Sigmoid colon (tissue), 7 donors: ENCODE measurements around the gene PTGS1. TPM values are rescaled to one million over a fixed set of nuclear protein-coding genes. Genes with fewer than 3 reads are reported as not detected.
A peak's percentile ranks its signal among the peaks of the same experiment; 100 is the strongest.

Experiments
- DNase-seq: peaks from one replicate; pipeline ENCODE4 v3.0.0-alpha.2; 2019
- H3K27ac ChIP-seq, 4 donors: fragments of 200-600 bp; sonication (generic); one replicate each; pipeline ENCODE4 v1.5.1; 2016 to 2019; ENCODE audit warnings: mild to moderate bottlenecking in 1 of 4
- H3K27me3 ChIP-seq, 3 donors: fragments of 200-600 bp; sonication (generic); one replicate each; pipeline ENCODE4 v1.5.1; 2019; ENCODE audit warnings: mild to moderate bottlenecking in 1 of 3
- H3K36me3 ChIP-seq, 4 donors: fragments of 200-600 bp; sonication (generic); one replicate each; pipeline ENCODE4 v1.5.1; 2016 to 2019
- H3K4me1 ChIP-seq, 4 donors: fragments of 200-600 bp; sonication (generic); one replicate each; pipeline ENCODE4 v1.5.1; 2017 to 2019
- H3K4me3 ChIP-seq, 4 donors: fragments of 200-600 bp; sonication (generic); one replicate each; pipeline ENCODE4 v1.5.1; 2017 to 2019; ENCODE audit warnings: mild to moderate bottlenecking in 2 of 4, moderate library complexity in 1 of 4
- H3K9me3 ChIP-seq, 4 donors: fragments of 200-600 bp in 3 of 4; sonication (generic) in 3 of 4; one replicate each; pipeline versions ENCODE4 v1.5.1 to v1.6.1; 2013 to 2019
- EP300 ChIP-seq, 4 donors: sonication (generic); formaldehyde crosslinking; IDR thresholded peaks; one replicate each; pipeline ENCODE4 v1.6.1; 2017; ENCODE audit warnings: antibody characterized with exemption in 4 of 4
- POLR2A ChIP-seq, 2 donors: fragments of 450-650 bp; IDR thresholded peaks; one replicate each; pipeline ENCODE4 v1.6.1; 2016; ENCODE audit warnings: antibody characterized with exemption in 2 of 2, mild to moderate bottlenecking in 2 of 2, moderate library complexity in 2 of 2
- POLR2AphosphoS5 ChIP-seq, 4 donors: sonication (generic); formaldehyde crosslinking; IDR thresholded peaks; one replicate each; pipeline ENCODE4 v1.6.1; 2017; ENCODE audit warnings: antibody characterized with exemption in 4 of 4
- WGBS, 2 donors: extraction: QIAGEN DNeasy Blood & Tissue Kit; methylation state at CpG; one replicate each; pipeline ENCODE4 v1.1.7; 2013; 5-methylcytosine and 5-hydroxymethylcytosine counted together
- intact Hi-C: fragments of 100-400 bp; cut with DNase I; formaldehyde crosslinking; loops from one replicate; pipeline ENCODE4 v1.15.1; 2023
- polyA plus RNA-seq, 3 donors: library from polyadenylated mRNA; stranded (reverse); fragments of 200-250 nt; gene quantifications; one replicate each; pipeline ENCODE4 v1.2.3, GENCODE V29; 2013
- small RNA-seq, 3 donors: library from RNA; depleted of rRNA; stranded (forward); fragments of <200 nt; gene quantifications; one replicate each; pipeline ENCODE3, GENCODE V24; 2016
- total RNA-seq, 4 donors: library from RNA; depleted of rRNA; stranded (reverse); fragments of >200 nt; gene quantifications; one replicate each; pipeline ENCODE4 v1.1.0, GENCODE V29; 2016
- TF ChIP-seq, protein P1 (sequence below), 4 experiments: fragments of 450-650 bp in 3 of 4; fragments of 200-600 bp in 1 of 4; IDR thresholded peaks; one replicate each; pipeline ENCODE4 v1.5.1; 2016 to 2019; ENCODE audit warnings: antibody characterized with exemption in 4 of 4, mild to moderate bottlenecking in 3 of 4, moderate library complexity in 2 of 4
- donor health status: healthy with polysubstance abuse.
- donor health status: Bipolar disorder and iron deficiency.
- donor health status: healthy.

PTGS1 gene
- total and polyA plus RNA-seq, 7 donors = 3.0 to 150 (median 72.6) TPM

DNA sequence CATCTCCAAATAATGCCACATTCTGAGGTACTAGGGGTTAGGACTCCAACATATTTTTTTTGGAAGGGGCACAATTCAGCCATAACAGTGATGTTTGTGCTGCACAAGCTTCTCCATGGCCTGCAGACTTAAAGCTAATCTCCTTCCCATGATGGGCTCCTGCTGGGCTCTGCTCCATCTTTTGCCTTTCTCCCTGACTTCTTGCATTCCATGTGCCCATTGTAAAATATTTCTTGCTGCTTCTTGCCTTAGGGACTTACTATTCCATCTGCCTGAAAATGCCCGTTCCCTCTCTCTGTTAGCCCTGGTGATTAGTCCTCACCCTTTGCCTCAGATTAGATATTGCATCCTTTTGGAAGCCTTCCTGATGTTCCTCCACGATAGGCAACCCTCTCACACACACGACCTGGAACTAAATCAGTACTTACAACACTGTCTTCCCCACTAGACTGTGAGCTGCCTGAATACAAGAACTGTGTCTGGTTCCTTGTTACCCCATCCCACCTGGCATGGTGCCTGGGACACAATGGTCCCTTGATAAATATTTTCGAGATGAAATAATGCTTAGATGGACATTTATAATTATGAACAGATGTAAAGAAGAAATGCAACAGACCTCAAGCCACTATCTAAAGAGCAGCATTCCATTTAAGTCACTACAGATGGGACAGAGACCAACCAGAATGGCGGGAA, 73.4 kb downstream of the PTGS1 start:
- 68% methylated on average over 5 of the region's 5 CpGs for WGBS, 2 donors
- Histone ChIP-seq H3K27ac (no peak overlapping the region), H3K4me3 (no peak overlapping the region), H3K4me1 (peaks cover 0 to 3% (median 0%) of the 10 kb centered on the region in 4 donors), H3K27me3 (no peaks in the 10 kb centered on the region), H3K36me3 (no peaks in the 10 kb centered on the region), H3K9me3 (peaks cover 0 to 7% (median 0%) of the 10 kb centered on the region in 4 donors)
- peak; percentile 67 for DNase-seq
- TF ChIP-seq EP300 (IDR thresholded peaks at IDR 0.05) (no peak), POLR2AphosphoS5 (IDR thresholded peaks at IDR 0.05) (peak in 1 of 4 donors; percentile 31), POLR2A (IDR thresholded peaks at IDR 0.05) (no peak)
- TF ChIP-seq, protein P1, sequence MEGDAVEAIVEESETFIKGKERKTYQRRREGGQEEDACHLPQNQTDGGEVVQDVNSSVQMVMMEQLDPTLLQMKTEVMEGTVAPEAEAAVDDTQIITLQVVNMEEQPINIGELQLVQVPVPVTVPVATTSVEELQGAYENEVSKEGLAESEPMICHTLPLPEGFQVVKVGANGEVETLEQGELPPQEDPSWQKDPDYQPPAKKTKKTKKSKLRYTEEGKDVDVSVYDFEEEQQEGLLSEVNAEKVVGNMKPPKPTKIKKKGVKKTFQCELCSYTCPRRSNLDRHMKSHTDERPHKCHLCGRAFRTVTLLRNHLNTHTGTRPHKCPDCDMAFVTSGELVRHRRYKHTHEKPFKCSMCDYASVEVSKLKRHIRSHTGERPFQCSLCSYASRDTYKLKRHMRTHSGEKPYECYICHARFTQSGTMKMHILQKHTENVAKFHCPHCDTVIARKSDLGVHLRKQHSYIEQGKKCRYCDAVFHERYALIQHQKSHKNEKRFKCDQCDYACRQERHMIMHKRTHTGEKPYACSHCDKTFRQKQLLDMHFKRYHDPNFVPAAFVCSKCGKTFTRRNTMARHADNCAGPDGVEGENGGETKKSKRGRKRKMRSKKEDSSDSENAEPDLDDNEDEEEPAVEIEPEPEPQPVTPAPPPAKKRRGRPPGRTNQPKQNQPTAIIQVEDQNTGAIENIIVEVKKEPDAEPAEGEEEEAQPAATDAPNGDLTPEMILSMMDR (IDR thresholded peaks at IDR 0.05) = no peak
- intact Hi-C loops = no loop called here

Small RNAs within 50 kb of the gene (small RNA-seq; reads per million reads assigned to genes)
- 0 reads per million in 3 donors for gene AL162424.1

Other genes with a start within 250 kb of the PTGS1 start
- 100 to 1,000 TPM in 1 of 4 donors, 10 to 100 TPM in 3; 63.9 to 106 (median 88.8) TPM for gene NDUFA8, start 211.2 kb upstream of the PTGS1 start, total RNA-seq
- 100 to 1,000 TPM in 2 of 3 donors, 10 to 100 TPM in 1; 92.7 to 194 (median 134) TPM for gene NDUFA8, start 211.2 kb upstream of the PTGS1 start, polyA plus RNA-seq
- 10 to 100 TPM; 26.5 to 45.7 (median 34.2) TPM for gene MORN5, start 211.1 kb upstream of the PTGS1 start, total RNA-seq
- 1 to 10 TPM in 2 of 3 donors, not detected in 1; 2.4 to 5.4 TPM for gene MORN5, start 211.1 kb upstream of the PTGS1 start, polyA plus RNA-seq
- 1 to 10 TPM in 3 of 4 donors, under 1 TPM in 1; 0.99 to 4.7 (median 1.5) TPM for gene LHX6, start 142.1 kb upstream of the PTGS1 start, total RNA-seq
- gene LHX6, start 142.1 kb upstream of the PTGS1 start, polyA plus RNA-seq = 1 to 10 TPM in 1 of 3 donors, under 1 TPM in 2; 0.46 to 2.1 (median 0.60) TPM
- gene RBM18, start 106.2 kb upstream of the PTGS1 start, total RNA-seq = 10 to 100 TPM; 11.9 to 16.8 (median 13.0) TPM
- gene RBM18, start 106.2 kb upstream of the PTGS1 start, polyA plus RNA-seq = 10 to 100 TPM in 2 of 3 donors, 1 to 10 TPM in 1; 8.2 to 11.8 (median 10.2) TPM
- gene MRRF, start 106.1 kb upstream of the PTGS1 start, total RNA-seq = 10 to 100 TPM; 29.9 to 40.7 (median 33.9) TPM
- gene MRRF, start 106.1 kb upstream of the PTGS1 start, polyA plus RNA-seq = 10 to 100 TPM; 38.2 to 46.7 (median 38.4) TPM
- not detected for gene OR1J1, start 106.9 kb downstream of the PTGS1 start, total RNA-seq
- not detected for gene OR1J1, start 106.9 kb downstream of the PTGS1 start, polyA plus RNA-seq
- gene OR1J2, start 139.8 kb downstream of the PTGS1 start, total RNA-seq = under 1 TPM in 1 of 4 donors, not detected in 3; 0.68 TPM
- gene OR1J2, start 139.8 kb downstream of the PTGS1 start, polyA plus RNA-seq = not detected
- not detected for gene OR1J4, start 148.1 kb downstream of the PTGS1 start, total RNA-seq
- not detected for gene OR1J4, start 148.1 kb downstream of the PTGS1 start, polyA plus RNA-seq
- gene OR1N1, start 156.3 kb downstream of the PTGS1 start, total RNA-seq = not detected
- gene OR1N1, start 156.3 kb downstream of the PTGS1 start, polyA plus RNA-seq = not detected
- not detected for gene OR1N2, start 182.1 kb downstream of the PTGS1 start, total RNA-seq
- gene OR1N2, start 182.1 kb downstream of the PTGS1 start, polyA plus RNA-seq = not detected
- gene OR1L8, start 212.4 kb downstream of the PTGS1 start, total RNA-seq = under 1 TPM in 1 of 4 donors, not detected in 3; 0.33 TPM
- not detected for gene OR1L8, start 212.4 kb downstream of the PTGS1 start, polyA plus RNA-seq
- not detected for gene OR1Q1, start 243.7 kb downstream of the PTGS1 start, total RNA-seq
- gene OR1Q1, start 243.7 kb downstream of the PTGS1 start, polyA plus RNA-seq = not detected